Lower leg skin (tissue), 3 donors: ENCODE data around the gene ETFA.

Source experiments
- POLR2A ChIP-seq, 2 donors: fragments of 450-650 bp; IDR thresholded peaks; one replicate each; pipeline ENCODE4 v1.6.1; 2016 to 2017; ENCODE audit warnings: antibody characterized with exemption in 2 of 2, mild to moderate bottlenecking in 1 of 2, moderate library complexity in 1 of 2
- TF ChIP-seq, protein P1 (sequence below), 3 donors: fragments of 450-650 bp; IDR thresholded peaks; one replicate each; pipeline ENCODE4 v1.5.1; 2016; ENCODE audit warnings: antibody characterized with exemption in 3 of 3, mild to moderate bottlenecking in 3 of 3, moderate library complexity in 2 of 3

GRCh38 chr15:76179023-76179422 lies 132.2 kb downstream of the ETFA start:
- TF ChIP-seq, protein P1, sequence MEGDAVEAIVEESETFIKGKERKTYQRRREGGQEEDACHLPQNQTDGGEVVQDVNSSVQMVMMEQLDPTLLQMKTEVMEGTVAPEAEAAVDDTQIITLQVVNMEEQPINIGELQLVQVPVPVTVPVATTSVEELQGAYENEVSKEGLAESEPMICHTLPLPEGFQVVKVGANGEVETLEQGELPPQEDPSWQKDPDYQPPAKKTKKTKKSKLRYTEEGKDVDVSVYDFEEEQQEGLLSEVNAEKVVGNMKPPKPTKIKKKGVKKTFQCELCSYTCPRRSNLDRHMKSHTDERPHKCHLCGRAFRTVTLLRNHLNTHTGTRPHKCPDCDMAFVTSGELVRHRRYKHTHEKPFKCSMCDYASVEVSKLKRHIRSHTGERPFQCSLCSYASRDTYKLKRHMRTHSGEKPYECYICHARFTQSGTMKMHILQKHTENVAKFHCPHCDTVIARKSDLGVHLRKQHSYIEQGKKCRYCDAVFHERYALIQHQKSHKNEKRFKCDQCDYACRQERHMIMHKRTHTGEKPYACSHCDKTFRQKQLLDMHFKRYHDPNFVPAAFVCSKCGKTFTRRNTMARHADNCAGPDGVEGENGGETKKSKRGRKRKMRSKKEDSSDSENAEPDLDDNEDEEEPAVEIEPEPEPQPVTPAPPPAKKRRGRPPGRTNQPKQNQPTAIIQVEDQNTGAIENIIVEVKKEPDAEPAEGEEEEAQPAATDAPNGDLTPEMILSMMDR (IDR thresholded peaks at IDR 0.05), result no peak
- no peak for TF ChIP-seq POLR2A (IDR thresholded peaks at IDR 0.05)
